NCI-H1048 (cell line): ENCODE data around the gene DOCK1.

Experiments used
- DNase-seq: peaks from one replicate; lab custom pipeline; 2025; lab: John Stamatoyannopoulos, UW

The DOCK1 gene

GRCh38 chr10:127463548-127463947, 558.3 kb downstream of the DOCK1 start:
- DNase-seq: no peak

GRCh38 chr10:127464561-127464960, 559.3 kb downstream of the DOCK1 start:
- DNase-seq: no peak

DNA sequence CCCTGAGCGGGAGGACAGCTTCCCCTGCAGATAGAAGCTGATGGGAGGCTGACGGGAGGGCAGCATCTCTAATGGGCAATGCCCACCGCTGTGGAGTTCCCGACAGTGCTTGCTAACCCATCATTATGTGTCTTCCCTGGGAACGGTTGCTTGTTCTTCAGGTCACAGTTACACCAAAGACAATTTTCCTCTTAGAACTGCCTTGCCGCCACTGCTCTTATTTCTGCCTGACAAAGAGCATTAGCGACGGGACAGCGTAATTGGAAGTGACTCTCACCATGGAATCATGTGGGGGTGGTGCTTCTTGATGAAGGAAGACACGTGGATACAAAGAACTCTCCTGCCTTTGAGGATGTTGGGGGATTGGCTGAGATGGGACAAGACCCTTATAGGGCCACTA, 562.6 kb downstream of the DOCK1 start:
- DNase-seq: no peak

DNA sequence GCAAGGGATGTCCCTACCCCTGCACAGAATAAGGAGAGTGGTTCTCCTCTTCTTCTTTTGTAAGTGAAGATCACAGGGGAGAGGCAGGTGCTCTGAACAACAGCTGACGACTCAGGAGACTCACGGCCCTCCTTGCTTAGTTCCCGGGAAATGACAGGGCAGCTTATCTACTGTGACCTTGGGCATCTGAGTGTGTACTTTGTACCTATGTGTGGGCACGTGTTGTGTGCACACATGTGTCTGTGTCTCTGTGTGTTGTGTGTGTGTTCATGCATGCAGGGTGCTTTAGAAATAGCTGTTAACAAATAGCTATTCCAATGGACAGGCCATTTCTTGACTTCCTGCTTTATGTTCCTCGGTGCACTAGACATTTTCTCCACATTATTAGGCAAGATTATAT, 563.4 kb downstream of the DOCK1 start:
- no peak for DNase-seq

- no peak for DNase-seq
Observed at GRCh38 chr10:127470911-127471310, 565.7 kb downstream of the DOCK1 start.

DNA sequence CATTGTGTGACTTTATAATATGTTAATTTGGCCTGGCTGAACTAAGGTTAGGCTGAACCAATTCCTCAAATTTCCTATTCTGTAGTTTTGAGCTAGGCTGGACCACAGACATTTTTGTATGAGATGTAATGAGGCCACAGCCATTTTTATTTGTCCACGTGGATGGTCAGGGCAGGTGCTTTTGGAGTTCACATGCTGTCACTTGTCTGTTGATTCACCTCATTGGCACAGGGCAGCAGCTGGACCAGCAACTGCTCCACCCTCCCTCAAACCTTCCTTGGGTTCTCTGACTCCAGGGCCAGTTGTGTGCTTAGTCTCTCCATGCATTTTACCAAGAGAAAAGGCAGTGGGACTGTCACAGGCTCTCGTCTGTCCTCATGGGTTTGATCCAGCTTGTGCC, 567.7 kb downstream of the DOCK1 start:
- DNase-seq: no peak

GRCh38 chr10:127474501-127474900, 569.3 kb downstream of the DOCK1 start:
- DNase-seq: no peak

DNA sequence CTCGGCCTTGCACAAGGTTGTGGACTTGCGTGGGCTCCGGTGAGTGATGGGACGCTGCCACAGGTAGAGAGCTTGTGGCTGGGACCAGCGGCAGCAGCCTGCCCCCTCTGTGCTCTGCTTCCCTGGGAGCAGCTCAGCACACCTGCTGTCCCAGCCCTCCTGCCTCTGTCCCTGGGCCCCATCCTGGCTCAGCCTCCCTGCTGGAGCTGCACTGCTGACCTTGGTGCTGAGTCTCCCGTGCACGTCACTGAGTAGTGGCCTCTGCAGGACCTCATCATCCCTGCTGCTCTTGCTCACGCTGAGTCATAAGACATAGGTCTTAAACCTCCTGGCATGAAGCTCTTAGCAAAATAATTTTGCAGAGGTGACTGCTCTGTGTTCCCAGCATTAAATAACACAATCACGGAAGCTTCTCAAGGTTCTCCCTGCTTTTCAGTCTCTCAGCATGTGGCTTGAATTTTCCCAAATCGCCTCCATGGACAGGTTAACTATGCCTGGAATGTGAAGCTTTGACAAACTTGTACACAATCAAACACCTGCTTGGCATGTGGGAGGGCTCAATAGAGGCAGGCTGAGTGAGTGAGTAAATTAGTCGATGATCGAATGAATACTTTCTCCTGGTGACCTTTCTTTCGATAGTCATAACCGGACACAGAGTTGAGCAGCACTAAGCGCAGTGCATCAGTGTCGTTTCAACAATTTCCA, 580.1 kb downstream of the DOCK1 start:
- no peak for DNase-seq

DNA sequence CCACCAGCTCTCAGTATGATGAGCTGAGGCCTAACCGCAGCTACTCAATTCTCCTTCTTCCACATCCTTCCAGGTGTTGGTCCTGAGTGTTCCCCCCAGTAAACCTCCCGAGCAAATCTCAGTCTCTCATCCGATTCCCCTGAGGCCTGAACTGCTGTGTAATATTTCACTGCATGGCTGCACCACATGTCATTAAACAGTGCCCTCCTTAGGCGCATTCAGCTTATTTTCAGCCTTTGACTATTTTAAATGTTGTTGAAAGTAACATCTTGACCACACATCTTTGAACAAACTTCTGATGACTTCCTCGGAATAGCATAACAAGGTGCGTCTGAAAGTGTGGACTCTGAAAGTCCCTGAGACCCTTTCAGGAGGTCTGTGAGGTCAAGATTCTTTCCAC, 581.1 kb downstream of the DOCK1 start:
- no peak for DNase-seq

DNA sequence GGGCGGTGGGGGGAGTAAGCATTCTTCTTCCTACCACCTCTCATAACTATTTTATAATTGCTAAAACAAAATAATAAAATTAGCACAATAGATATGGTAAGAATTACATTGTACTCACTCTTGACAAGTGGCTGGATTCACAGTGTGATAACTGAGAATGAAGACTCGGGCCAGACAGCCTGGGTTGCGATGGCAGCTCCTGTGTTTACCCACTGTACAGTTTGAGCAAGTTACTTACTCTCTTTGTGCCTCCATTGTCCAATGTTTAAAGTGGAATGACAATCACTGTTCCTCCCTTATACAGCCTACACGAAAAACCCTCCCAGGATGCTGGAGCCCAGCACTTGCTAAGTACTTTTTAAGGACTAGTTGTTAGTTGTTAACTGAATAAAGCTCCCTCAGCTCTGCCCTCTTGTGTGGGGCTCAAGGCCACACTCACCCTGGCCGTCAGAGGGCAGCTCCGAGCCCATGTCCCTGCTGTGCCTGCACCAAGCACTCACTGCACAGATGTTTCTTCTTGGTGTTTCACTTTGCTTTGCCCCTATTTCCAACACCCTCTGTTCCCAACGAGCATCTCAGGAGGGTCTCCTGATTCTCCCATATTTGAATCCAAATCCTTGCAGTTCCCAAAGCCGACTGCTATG, 587.5 kb downstream of the DOCK1 start:
- no peak for DNase-seq

GRCh38 chr10:127496035-127496434, 590.8 kb downstream of the DOCK1 start:
- DNase-seq: no peak

DNA sequence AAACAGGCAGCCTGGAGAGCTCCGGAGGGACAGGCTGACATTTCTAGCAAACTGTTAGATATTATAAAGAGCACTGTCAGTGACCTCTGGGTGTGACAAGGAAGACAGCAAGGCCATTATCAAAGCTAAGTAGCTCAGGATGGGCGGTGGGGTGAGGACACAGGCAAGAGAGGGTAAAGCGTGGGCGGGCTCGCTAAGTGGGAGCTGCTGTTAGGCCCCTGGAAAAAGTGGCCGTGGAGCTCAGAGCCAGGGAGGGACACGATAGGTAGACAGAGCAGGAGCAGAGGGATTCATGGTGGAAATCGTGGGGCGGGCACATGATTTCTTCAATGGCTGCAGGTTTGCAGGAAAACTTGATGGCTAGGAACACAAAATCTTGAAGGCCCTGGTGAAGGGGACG, 592.5 kb downstream of the DOCK1 start:
- DNase-seq: no peak

- no peak for DNase-seq
Observed at GRCh38 chr10:127498087-127498486, 592.9 kb downstream of the DOCK1 start.

- no peak for DNase-seq
Observed at GRCh38 chr10:127500127-127500526, 594.9 kb downstream of the DOCK1 start.
